ENCODE data around the gene IFRD1.
"Not testable (repeated sequence)": the region's sequence is repeated elsewhere in the genome, so short reads cannot be mapped to it uniquely, and the experiment has no call there.

Gene IFRD1

GRCh38 chr7:112516418-112516817 is 66.2 kb downstream of the IFRD1 start:
- not testable (repeated sequence) for DNase-seq (ENCODE audit: low read depth in 2 of 2)

GRCh38 chr7:112517487-112517886 is 67.2 kb downstream of the IFRD1 start:
- no peak for DNase-seq (ENCODE audit: low read depth in 2 of 2)

GRCh38 chr7:112520787-112521186 is 70.5 kb downstream of the IFRD1 start:
- DNase-seq (ENCODE audit: low read depth in 2 of 2) = no peak

- DNase-seq (ENCODE audit: low read depth in 2 of 2) = no peak
These were observed 71.7 kb downstream of the IFRD1 start for GRCh38 chr7:112521942-112522341.

- DNase-seq (ENCODE audit: low read depth in 2 of 2) = no peak
These were observed 73.6 kb downstream of the IFRD1 start for GRCh38 chr7:112523871-112524270.
